CD8-positive, alpha-beta memory T cell (primary cell): ENCODE data around the gene ATP7A. TPM values are rescaled to one million over a fixed set of nuclear protein-coding genes. Genes with fewer than 3 reads are reported as not detected.
"Not testable (repeated sequence)": the region's sequence is repeated elsewhere in the genome, so short reads cannot be mapped to it uniquely, and the experiment has no call there.

Experiments
- CTCF ChIA-PET: fragments of 350-600 bp; sonication (Branson Sonifier 250); formaldehyde crosslinking; loops from one replicate; lab custom pipeline; 2021; ENCODE audit warnings: antibody characterized with exemption; lab: Charles Lee
- POLR2A ChIA-PET: fragments of 350-600 bp; sonication (Branson Sonifier 250); formaldehyde crosslinking; loops from one replicate; lab custom pipeline; 2021; ENCODE audit warnings: antibody characterized with exemption; lab: Charles Lee
- DNase-seq, 5 donors: peaks; one replicate each; pipeline versions ENCODE4 v3.0.0 to v3.0.0-alpha.2; 2020 to 2022; ENCODE audit warnings: mixed read lengths in 1 of 5
- H3K27ac ChIP-seq: one replicate; pipeline ENCODE4 v1.7.0; 2013; ENCODE audit warnings: low read depth, mild to moderate bottlenecking, low read length, moderate library complexity
- H3K27me3 ChIP-seq: 2 replicates; pipeline ENCODE4 v1.7.0; 2013; ENCODE audit warnings: low read length, mild to moderate bottlenecking; ENCODE audit not compliant: insufficient read depth, poor library complexity, severe bottlenecking
- H3K36me3 ChIP-seq: 2 replicates; pipeline ENCODE4 v1.7.0; 2013; ENCODE audit warnings: mild to moderate bottlenecking, low read length, moderate library complexity; ENCODE audit not compliant: insufficient read depth
- H3K4me1 ChIP-seq: 2 replicates; pipeline ENCODE4 v1.7.0; 2013; ENCODE audit warnings: mild to moderate bottlenecking, low read length, moderate library complexity; ENCODE audit not compliant: insufficient read depth
- H3K4me3 ChIP-seq: 2 replicates; pipeline ENCODE4 v1.7.0; 2013; ENCODE audit warnings: mild to moderate bottlenecking, low read length
- H3K9me3 ChIP-seq: 2 replicates; pipeline ENCODE4 v1.7.0; 2013; ENCODE audit warnings: mild to moderate bottlenecking, low read length
- H3K27ac Mint-ChIP-seq, 8 donors: one replicate each; pipeline ENCODE4 v1.8.0; 2020 to 2021; ENCODE audit warnings: mixed read lengths in 8 of 8, mild to moderate bottlenecking in 6 of 8, inconsistent platforms in 3 of 8, moderate library complexity in 3 of 8
- H3K27me3 Mint-ChIP-seq, 2 donors: one replicate each; pipeline ENCODE4 v1.8.0; 2020 to 2021; ENCODE audit warnings: mixed read lengths in 2 of 2, mild to moderate bottlenecking in 1 of 2, moderate library complexity in 1 of 2
- H3K36me3 Mint-ChIP-seq, 3 donors: one replicate each; pipeline ENCODE4 v1.8.0; 2020 to 2021; ENCODE audit warnings: mixed read lengths in 3 of 3, inconsistent platforms in 1 of 3, mild to moderate bottlenecking in 1 of 3
- H3K4me1 Mint-ChIP-seq, 3 donors: one replicate each; pipeline ENCODE4 v1.8.0; 2020 to 2021; ENCODE audit warnings: mixed read lengths in 3 of 3, inconsistent platforms in 1 of 3, mild to moderate bottlenecking in 1 of 3
- H3K4me3 Mint-ChIP-seq, 7 donors: one replicate each; pipeline ENCODE4 v1.8.0; 2020 to 2021; ENCODE audit warnings: mixed read lengths in 7 of 7, mild to moderate bottlenecking in 6 of 7, moderate library complexity in 4 of 7, inconsistent platforms in 2 of 7
- H3K9me3 Mint-ChIP-seq, 5 donors: one replicate each; pipeline ENCODE4 v1.8.0; 2020 to 2022; ENCODE audit warnings: mixed read lengths in 5 of 5, mild to moderate bottlenecking in 3 of 5, moderate library complexity in 2 of 5, inconsistent platforms in 1 of 5
- polyA plus RNA-seq: library from polyadenylated mRNA; unstranded; fragments of 300-500 nt; fragmentation: Illumina TruSeq; gene quantifications from one replicate; pipeline ENCODE4 v1.2.3, GENCODE V29; 2021
- total RNA-seq, 2 experiments: library from RNA; stranded (reverse); gene quantifications; one replicate each; pipeline ENCODE4 v1.2.3, GENCODE V29; 2021

Gene ATP7A
- total RNA-seq (1 to 10 TPM; 5.8 to 6.5 TPM), polyA plus RNA-seq (4.6 TPM)

DNA sequence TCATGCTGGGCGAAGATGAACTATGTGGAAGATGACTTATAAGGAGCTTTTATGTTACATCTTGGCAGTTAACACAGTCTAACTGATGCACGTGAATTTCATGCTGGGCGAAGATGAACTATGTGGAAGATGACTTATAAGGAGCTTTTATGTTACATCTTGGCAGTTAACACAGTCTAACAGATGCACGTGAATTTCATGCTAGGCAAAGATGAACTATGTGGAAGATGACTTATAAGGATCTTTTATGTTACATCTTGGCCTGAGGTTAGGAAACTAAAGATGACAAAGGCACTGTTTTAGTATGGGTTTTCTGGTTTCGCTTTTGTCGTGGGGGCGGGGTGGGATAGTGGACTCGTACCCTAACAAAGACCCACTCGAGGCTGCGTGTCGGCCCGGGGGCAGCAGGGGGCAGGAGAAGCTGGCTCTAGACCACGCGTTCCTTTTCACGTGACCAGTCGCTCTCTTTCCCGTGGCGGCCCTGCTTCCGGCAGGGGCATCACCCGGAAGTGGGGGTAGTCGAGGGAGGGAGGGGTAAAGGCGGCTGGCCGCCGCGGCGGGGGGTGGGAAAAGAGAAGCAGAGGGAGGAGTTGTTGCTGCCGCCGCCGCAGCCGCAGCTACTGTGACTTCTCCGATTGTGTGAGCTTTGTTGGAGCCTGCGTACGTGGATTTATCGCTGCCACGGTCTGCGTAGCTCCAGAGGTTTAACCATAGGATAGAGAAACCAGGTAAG is at the start of gene ATP7A:
TSS of gene ATP7A (plus strand) at position 586 of the 733 bp plus-strand sequence. CDS start 60,949 bp downstream, outside the sequence.
- Histone ChIP-seq H3K36me3 (no peaks in the 10 kb centered on the region), H3K4me3 (peak within 1 kb of the TSS; percentile 94), H3K27me3 (no peaks in the 10 kb centered on the region), H3K4me1 (peaks cover 22% of the 10 kb centered on the region), H3K9me3 (no peaks in the 10 kb centered on the region), H3K27ac (peak within 1 kb of the TSS; percentile 82)
- DNase-seq: peak; percentile 84 to 96 (median 88)
- peak within 1 kb of the TSS; percentile 89 to 100 (median 98) for H3K27ac Mint-ChIP-seq
- no peaks in the 10 kb centered on the region for H3K9me3 Mint-ChIP-seq
- peaks cover 0 to 14% (median 0%) of the 10 kb centered on the region in 3 donors for H3K36me3 Mint-ChIP-seq
- H3K27me3 Mint-ChIP-seq: peaks cover 0 to 4% of the 10 kb centered on the region in 2 donors
- H3K4me1 Mint-ChIP-seq: peaks cover 18 to 22% (median 21%) of the 10 kb centered on the region in 3 donors
- POLR2A ChIA-PET: interaction anchor here (0.6 to 2.2 kb wide), 4 partner anchors 11 to 163 kb away, joined by 3 to 21 read pairs (median 4); partner anchors contain the start of genes COX7B and MAGT1
- CTCF ChIA-PET: interaction anchor here (1.0 to 6.9 kb wide), 6 partner anchors 10 to 182 kb away, joined by 4 to 37 read pairs (median 5); partner anchors contain the start of genes COX7B and MAGT1
- H3K4me3 Mint-ChIP-seq: peak within 1 kb of the TSS; percentile 92 to 99 (median 95)

- Histone ChIP-seq H3K27ac (no peak overlapping the region), H3K36me3 (no peaks in the 10 kb centered on the region), H3K9me3 (no peaks in the 10 kb centered on the region), H3K27me3 (no peaks in the 10 kb centered on the region), H3K4me1 (no peaks in the 10 kb centered on the region), H3K4me3 (no peak overlapping the region)
- no peak overlapping the region for H3K4me3 Mint-ChIP-seq
- ChIA-PET POLR2A (no interaction called here), CTCF (interaction anchor here (1.0 kb wide), 1 partner anchor 16 kb away, joined by 3 read pairs; no protein-coding TSS in a partner anchor)
- no peaks in the 10 kb centered on the region for H3K9me3 Mint-ChIP-seq
- peaks cover 2 to 17% (median 4%) of the 10 kb centered on the region in 3 donors for H3K4me1 Mint-ChIP-seq
- H3K36me3 Mint-ChIP-seq: peaks cover 0 to 31% (median 5%) of the 10 kb centered on the region in 3 donors
- no peak for DNase-seq
- H3K27me3 Mint-ChIP-seq: no peaks in the 10 kb centered on the region
- H3K27ac Mint-ChIP-seq: no peak overlapping the region
Measured at GRCh38 chrX:77875372-77875771, 35.1 kb upstream of the ATP7A start.

DNA sequence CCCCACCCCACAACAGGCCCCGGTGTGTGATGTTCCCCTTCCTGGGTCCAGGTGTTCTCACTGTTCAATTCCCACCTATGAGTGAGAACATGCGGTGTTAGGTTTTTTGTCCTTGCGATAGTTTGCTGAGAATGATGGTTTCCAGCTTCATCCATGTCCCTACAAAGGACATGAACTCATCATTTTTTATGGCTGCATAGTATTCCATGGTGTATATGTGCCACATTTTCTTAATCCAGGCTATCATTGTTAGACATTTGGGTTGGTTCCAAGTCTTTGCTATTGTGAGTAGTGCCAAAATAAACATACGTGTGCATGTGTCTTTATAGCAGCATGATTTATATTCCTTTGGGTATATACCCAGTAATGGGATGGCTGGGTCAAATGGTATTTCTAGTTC is 29.1 kb upstream of the ATP7A start:
- H3K36me3 ChIP-seq, H3K27me3 Mint-ChIP-seq, DNase-seq, H3K9me3 Mint-ChIP-seq, H3K27ac ChIP-seq, CTCF ChIA-PET, H3K9me3 ChIP-seq, H3K4me3 Mint-ChIP-seq, H3K27me3 ChIP-seq, H3K4me3 ChIP-seq, H3K4me1 ChIP-seq, POLR2A ChIA-PET, H3K27ac Mint-ChIP-seq: not testable (repeated sequence)
- Mint-ChIP-seq H3K4me1 (peaks cover 3 to 15% (median 5%) of the 10 kb centered on the region in 3 donors), H3K36me3 (peaks cover 0 to 30% (median 0%) of the 10 kb centered on the region in 3 donors)

- Histone ChIP-seq H3K4me1 (peaks cover 12% of the 10 kb centered on the region), H3K36me3 (no peaks in the 10 kb centered on the region), H3K4me3 (no peak overlapping the region), H3K27ac (no peak overlapping the region), H3K9me3 (no peaks in the 10 kb centered on the region), H3K27me3 (no peaks in the 10 kb centered on the region)
- H3K4me3 Mint-ChIP-seq: peak overlapping the region in 5 of 7 donors; percentile 1 to 61 (median 13)
- H3K27ac Mint-ChIP-seq: peak overlapping the region in 3 of 8 donors; percentile 1 to 99 (median 62)
- CTCF ChIA-PET: no interaction called here
- H3K27me3 Mint-ChIP-seq: peaks cover 0 to 2% of the 10 kb centered on the region in 2 donors
- H3K4me1 Mint-ChIP-seq: peaks cover 27 to 47% (median 42%) of the 10 kb centered on the region in 3 donors
- POLR2A ChIA-PET: no interaction called here
- no peak for DNase-seq
- H3K9me3 Mint-ChIP-seq: no peaks in the 10 kb centered on the region
- peaks cover 0 to 15% (median 0%) of the 10 kb centered on the region in 3 donors for H3K36me3 Mint-ChIP-seq
Measured at GRCh38 chrX:77892887-77893286, 17.6 kb upstream of the ATP7A start.

GRCh38 chrX:77893713-77894112 is 16.8 kb upstream of the ATP7A start:
- peak overlapping the region in 6 of 7 donors; percentile 61 to 96 (median 93) for H3K4me3 Mint-ChIP-seq
- H3K9me3 Mint-ChIP-seq: no peaks in the 10 kb centered on the region
- Histone ChIP-seq H3K27me3 (no peaks in the 10 kb centered on the region), H3K36me3 (no peaks in the 10 kb centered on the region), H3K4me3 (no peak overlapping the region), H3K27ac (no peak overlapping the region), H3K9me3 (no peaks in the 10 kb centered on the region), H3K4me1 (peaks cover 12% of the 10 kb centered on the region)
- ChIA-PET POLR2A (no interaction called here), CTCF (interaction anchor here (2.8 kb wide), 1 partner anchor 16 kb away, joined by 12 read pairs; the partner anchor contains the start of gene ATP7A)
- H3K36me3 Mint-ChIP-seq: peaks cover 0 to 15% (median 0%) of the 10 kb centered on the region in 3 donors
- peaks cover 27 to 42% (median 37%) of the 10 kb centered on the region in 3 donors for H3K4me1 Mint-ChIP-seq
- no peak for DNase-seq
- H3K27ac Mint-ChIP-seq: peak overlapping the region in 5 of 8 donors; percentile 96 to 100 (median 98)
- H3K27me3 Mint-ChIP-seq: peaks cover 0 to 2% of the 10 kb centered on the region in 2 donors

DNA sequence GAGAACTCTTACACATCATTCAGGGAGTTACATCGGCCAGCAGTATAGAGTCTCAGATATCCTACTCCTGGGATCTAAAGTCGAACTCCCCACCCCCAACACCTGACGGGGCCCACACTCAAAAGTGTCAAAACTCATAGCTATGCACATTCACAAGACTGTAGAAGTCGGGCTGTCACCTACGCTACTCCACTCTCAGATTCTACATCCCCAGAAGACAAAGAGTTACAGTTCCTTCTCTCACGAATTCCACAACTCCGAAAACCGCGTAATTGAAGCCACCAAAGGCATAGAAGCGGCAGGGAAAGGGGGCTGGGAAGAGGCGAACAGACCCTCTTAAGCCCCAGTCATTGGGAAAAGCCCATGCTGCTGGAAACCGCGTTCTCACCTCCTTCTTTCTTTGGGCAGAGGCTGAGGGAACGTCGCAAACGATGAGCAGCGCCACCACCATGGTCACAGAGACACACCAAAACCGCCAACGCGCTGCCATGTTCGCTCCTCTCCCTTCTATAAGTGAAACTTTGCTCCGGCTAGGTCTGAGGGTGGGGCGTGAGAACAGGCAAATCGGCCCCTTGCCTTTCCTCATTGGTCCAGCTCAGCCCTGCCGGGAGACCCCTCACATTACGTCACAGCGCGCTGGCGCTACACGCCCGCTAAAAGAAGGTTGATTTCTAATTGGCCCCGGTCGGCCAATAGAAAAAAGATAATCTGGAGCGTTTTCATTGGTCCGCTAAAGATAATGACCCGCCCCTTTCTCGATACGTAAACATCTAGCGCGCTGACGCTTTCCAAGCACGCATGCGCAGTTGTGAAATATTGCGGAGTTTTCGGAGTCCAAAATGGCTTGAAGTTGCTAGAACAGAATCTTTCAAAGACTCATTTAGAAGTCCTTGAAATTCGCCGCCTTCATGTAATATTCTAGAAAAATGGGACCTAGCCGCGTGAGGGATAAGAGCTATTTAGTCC is 15.3 kb upstream of the ATP7A start, which contains the start of gene MAGT1:
TSS of gene MAGT1 (minus strand) at position 515 of the 966 bp plus-strand sequence. CDS start at position 490, 25 bp downstream.
- Histone ChIP-seq H3K4me3 (peak within 1 kb of the TSS; percentile 68), H3K9me3 (no peaks in the 10 kb centered on the region), H3K4me1 (peaks cover 12% of the 10 kb centered on the region), H3K36me3 (no peaks in the 10 kb centered on the region), H3K27ac (peak within 1 kb of the TSS; percentile 89), H3K27me3 (no peaks in the 10 kb centered on the region)
- DNase-seq: peak; percentile 80 to 97 (median 91)
- ChIA-PET POLR2A (interaction anchor here (0.6 to 1.7 kb wide), 3 partner anchors 16 to 1722 kb away, joined by 3 to 6 read pairs (median 3); partner anchors contain the start of gene ATP7A), CTCF (interaction anchor here (0.9 to 2.8 kb wide), 3 partner anchors 15 to 130 kb away, joined by 3 to 12 read pairs (median 6); partner anchors contain the start of gene ATP7A)
- H3K4me3 Mint-ChIP-seq: peak within 1 kb of the TSS; percentile 90 to 98 (median 95)
- no peaks in the 10 kb centered on the region for H3K9me3 Mint-ChIP-seq
- peak within 1 kb of the TSS; percentile 97 to 100 (median 99) for H3K27ac Mint-ChIP-seq
- H3K4me1 Mint-ChIP-seq: peaks cover 30 to 42% (median 36%) of the 10 kb centered on the region in 3 donors
- peaks cover 0 to 2% of the 10 kb centered on the region in 2 donors for H3K27me3 Mint-ChIP-seq
- peaks cover 0 to 17% (median 0%) of the 10 kb centered on the region in 3 donors for H3K36me3 Mint-ChIP-seq
